Activated naive CD8-positive, alpha-beta T cell treated with anti-CD3 and anti-CD28 coated beads, Interleukin-2, amount 50 U/mL, for 24 hours (primary cell): ENCODE measurements around the gene REEP3.
A peak's percentile ranks its signal among the peaks of the same experiment; 100 is the strongest.

ENCODE experiments used
- ATAC-seq: fragments of 150-1000 bp; cut with Tn5 transposase; one replicate; pipeline ENCODE4 v1.10.0; 2021
- DNase-seq: peaks from one replicate; pipeline ENCODE4 v3.0.0; 2021
- H3K27ac Mint-ChIP-seq: one replicate; pipeline ENCODE4 v1.8.0; 2021; ENCODE audit warnings: mild to moderate bottlenecking, mixed read lengths
- H3K27me3 Mint-ChIP-seq: one replicate; pipeline ENCODE4 v1.8.0; 2021; ENCODE audit warnings: mixed read lengths
- H3K36me3 Mint-ChIP-seq: one replicate; pipeline ENCODE4 v1.8.0; 2021; ENCODE audit warnings: low read depth, mixed read lengths
- H3K4me1 Mint-ChIP-seq: one replicate; pipeline ENCODE4 v1.8.0; 2021; ENCODE audit warnings: mixed read lengths
- H3K4me3 Mint-ChIP-seq: one replicate; pipeline ENCODE4 v1.8.0; 2021; ENCODE audit warnings: mild to moderate bottlenecking, moderate library complexity, mixed read lengths
- H3K9me3 Mint-ChIP-seq: one replicate; pipeline ENCODE4 v1.8.0; 2021; ENCODE audit warnings: mixed read lengths

REEP3 gene

DNA sequence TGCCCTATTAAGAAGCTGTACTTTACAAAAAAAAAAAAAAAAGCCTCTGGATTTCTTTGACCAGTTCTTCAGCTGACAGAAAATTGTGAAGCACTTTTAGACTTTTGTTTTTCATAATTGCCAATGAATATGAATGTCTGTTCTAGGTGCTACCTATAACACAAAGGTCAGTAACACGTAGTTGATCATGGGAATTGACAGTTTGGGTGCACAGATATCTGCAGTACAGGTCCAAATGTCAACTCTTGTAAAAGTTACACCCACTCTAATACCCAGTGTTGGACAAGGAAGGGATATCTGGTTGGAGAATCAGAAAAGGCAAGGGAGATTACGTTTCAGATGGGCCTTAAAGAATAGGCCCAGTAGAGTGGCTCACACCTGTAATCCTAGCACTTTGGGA lies 1.8 kb downstream of the REEP3 start:
- Mint-ChIP-seq H3K27me3 (no peaks in the 10 kb centered on the region), H3K9me3 (no peaks in the 10 kb centered on the region), H3K4me1 (peaks cover 55% of the 10 kb centered on the region), H3K4me3 (peak overlapping the region; percentile 85), H3K27ac (no peak overlapping the region), H3K36me3 (peaks cover 16% of the 10 kb centered on the region)
- DNase-seq (no peak), ATAC-seq (no peak)

DNA sequence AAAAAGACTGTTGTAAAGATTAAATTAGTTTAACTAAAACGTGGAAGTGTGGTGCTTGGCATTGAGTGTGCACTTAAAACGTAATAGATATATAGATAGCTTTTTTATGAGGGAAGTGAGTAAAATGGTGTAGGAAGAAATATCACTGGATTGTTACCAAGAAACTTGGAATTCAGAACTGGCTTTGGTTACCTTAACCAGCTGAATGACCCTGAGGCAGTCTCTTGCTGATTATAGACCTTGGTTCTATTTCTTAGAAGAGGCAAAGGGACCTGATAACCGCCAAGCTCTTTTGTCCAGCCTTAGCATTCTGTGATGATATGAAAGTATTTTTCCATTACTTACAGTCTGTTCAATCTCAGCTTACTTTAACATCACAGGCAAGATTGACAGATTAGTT lies 3.8 kb downstream of the REEP3 start:
- Mint-ChIP-seq H3K4me1 (peaks cover 42% of the 10 kb centered on the region), H3K27ac (no peak overlapping the region), H3K4me3 (no peak overlapping the region), H3K36me3 (peaks cover 11% of the 10 kb centered on the region), H3K9me3 (no peaks in the 10 kb centered on the region), H3K27me3 (no peaks in the 10 kb centered on the region)
- ATAC-seq = no peak
- no peak for DNase-seq

DNA sequence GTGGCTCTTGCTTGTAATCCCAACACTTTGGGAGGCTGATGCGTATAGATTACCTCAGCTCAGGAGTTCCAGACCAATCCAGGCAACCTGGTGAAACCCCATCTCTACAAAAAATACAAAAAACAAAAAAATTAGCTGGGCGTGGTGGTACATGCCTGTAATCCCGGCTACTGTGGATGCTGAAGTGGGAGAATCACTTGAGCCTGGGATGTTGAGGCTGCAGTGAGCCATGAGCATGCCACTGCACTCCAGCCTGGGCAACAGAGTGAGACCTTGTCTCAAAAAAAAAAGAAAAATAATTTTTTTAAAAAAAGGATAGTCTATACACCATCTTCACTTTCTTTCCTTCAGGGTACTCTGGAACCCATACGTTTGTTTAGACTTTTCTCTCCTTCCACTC lies 6.2 kb downstream of the REEP3 start:
- H3K9me3 Mint-ChIP-seq = no peaks in the 10 kb centered on the region
- peaks cover 31% of the 10 kb centered on the region for H3K4me1 Mint-ChIP-seq
- H3K27ac Mint-ChIP-seq = no peak overlapping the region
- no peak overlapping the region for H3K4me3 Mint-ChIP-seq
- H3K36me3 Mint-ChIP-seq = peaks cover 11% of the 10 kb centered on the region
- ATAC-seq = no peak
- no peaks in the 10 kb centered on the region for H3K27me3 Mint-ChIP-seq
- no peak for DNase-seq

DNA sequence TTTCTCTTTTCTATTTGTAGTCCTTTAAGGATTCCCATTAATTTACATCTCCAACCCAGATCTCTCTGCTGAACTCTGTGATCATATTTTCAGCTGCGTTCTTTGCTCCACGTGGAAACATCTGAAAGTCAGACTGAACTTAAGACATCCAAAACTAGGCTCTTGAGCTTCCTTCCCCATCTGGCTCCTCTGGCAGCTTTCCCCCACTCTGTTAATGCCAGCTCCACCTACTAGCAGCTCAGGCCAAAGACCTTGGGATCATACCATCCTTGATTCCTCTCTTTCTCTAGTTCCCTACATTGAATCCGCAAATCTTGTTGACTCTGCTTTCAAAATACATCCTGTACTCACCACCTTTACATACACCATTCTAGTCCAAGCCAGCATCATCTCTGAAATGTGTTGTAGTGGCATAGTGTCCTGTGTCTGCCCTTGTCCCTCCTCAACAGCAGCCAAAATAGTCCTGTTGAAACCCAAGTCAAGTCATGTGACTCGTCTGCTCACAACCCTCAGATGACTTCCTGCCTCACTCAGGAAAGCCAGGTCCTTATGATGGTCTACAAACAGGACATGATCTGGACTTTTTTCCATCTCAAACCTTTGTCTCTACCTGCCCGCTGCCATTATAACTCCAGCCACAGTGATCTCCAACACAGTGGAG lies 7.0 kb downstream of the REEP3 start:
- Mint-ChIP-seq H3K27me3 (no peaks in the 10 kb centered on the region), H3K36me3 (peaks cover 11% of the 10 kb centered on the region), H3K4me3 (no peak overlapping the region), H3K27ac (no peak overlapping the region), H3K4me1 (peaks cover 22% of the 10 kb centered on the region), H3K9me3 (no peaks in the 10 kb centered on the region)
- ATAC-seq = no peak
- no peak for DNase-seq

GRCh38 chr10:63530409-63530808 lies 9.2 kb downstream of the REEP3 start:
- Mint-ChIP-seq H3K4me3 (no peak overlapping the region), H3K27ac (no peak overlapping the region), H3K27me3 (no peaks in the 10 kb centered on the region), H3K4me1 (peaks cover 25% of the 10 kb centered on the region), H3K9me3 (no peaks in the 10 kb centered on the region), H3K36me3 (peaks cover 5% of the 10 kb centered on the region)
- ATAC-seq = no peak
- DNase-seq = no peak

DNA sequence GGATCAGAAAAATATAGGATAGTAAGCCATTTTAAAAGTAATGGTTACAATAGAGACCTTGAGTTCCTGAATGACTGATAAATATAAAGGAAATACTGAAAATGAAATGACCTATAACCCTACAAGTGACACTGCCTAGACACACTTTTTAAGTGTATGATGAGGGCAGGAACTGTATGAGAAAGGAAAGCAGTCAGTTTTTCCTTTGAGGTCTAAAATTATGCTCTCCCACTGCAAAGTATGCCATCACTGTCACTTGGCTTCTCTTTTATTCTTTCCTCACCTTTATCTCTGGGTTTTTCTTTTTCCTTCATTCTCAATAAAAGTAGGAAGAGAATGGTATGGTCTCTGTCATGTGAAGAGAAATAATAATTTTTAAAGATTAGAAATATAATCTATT lies 13.5 kb downstream of the REEP3 start:
- peak; percentile 46 for ATAC-seq

GRCh38 chr10:63536698-63537097 lies 15.5 kb downstream of the REEP3 start:
- H3K27ac Mint-ChIP-seq = no peak overlapping the region
- H3K36me3 Mint-ChIP-seq = no peaks in the 10 kb centered on the region
- no peak for ATAC-seq

More for the DNA sequence above, 13.5 kb downstream of the REEP3 start:
- DNase-seq = no peak
- no peaks in the 10 kb centered on the region for H3K9me3 Mint-ChIP-seq
- no peaks in the 10 kb centered on the region for H3K36me3 Mint-ChIP-seq
- no peaks in the 10 kb centered on the region for H3K27me3 Mint-ChIP-seq
- no peak overlapping the region for H3K4me3 Mint-ChIP-seq
- H3K27ac Mint-ChIP-seq = no peak overlapping the region
- H3K4me1 Mint-ChIP-seq = peaks cover 12% of the 10 kb centered on the region

DNA sequence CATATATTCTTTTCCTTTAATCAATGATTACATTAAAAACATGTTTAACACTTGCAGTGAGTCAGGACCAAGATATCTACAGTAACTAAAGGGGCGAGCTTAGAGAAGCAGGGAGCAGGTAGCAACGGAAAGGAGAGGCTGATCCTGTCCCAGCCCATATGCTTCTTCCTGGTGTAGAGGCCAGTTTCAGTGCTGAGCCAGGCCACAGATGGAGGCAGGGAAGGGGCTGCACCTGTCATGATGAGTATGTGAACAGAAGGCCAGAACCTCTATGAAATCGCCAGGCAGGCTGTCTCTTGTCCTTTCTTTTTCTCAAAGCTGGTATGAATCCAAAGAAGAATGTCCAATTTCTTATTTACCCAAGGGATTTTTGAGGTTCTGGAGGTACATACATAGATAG lies 16.3 kb downstream of the REEP3 start:
- H3K27ac Mint-ChIP-seq = no peak overlapping the region
- DNase-seq = no peak
- peaks cover 12% of the 10 kb centered on the region for H3K4me1 Mint-ChIP-seq
- H3K27me3 Mint-ChIP-seq = no peaks in the 10 kb centered on the region
- H3K9me3 Mint-ChIP-seq = no peaks in the 10 kb centered on the region
- no peak for ATAC-seq
- no peaks in the 10 kb centered on the region for H3K36me3 Mint-ChIP-seq
- H3K4me3 Mint-ChIP-seq = no peak overlapping the region

More at GRCh38 chr10:63536698-63537097, 15.5 kb downstream of the REEP3 start:
- Mint-ChIP-seq H3K9me3 (no peaks in the 10 kb centered on the region), H3K4me1 (peaks cover 12% of the 10 kb centered on the region), H3K27me3 (no peaks in the 10 kb centered on the region), H3K4me3 (no peak overlapping the region)
- no peak for DNase-seq

GRCh38 chr10:63539377-63539776 lies 18.2 kb downstream of the REEP3 start:
- Mint-ChIP-seq H3K27me3 (no peaks in the 10 kb centered on the region), H3K4me1 (peaks cover 14% of the 10 kb centered on the region), H3K36me3 (no peaks in the 10 kb centered on the region), H3K27ac (no peak overlapping the region), H3K9me3 (no peaks in the 10 kb centered on the region), H3K4me3 (no peak overlapping the region)
- no peak for DNase-seq
- no peak for ATAC-seq

GRCh38 chr10:63539994-63540393 lies 18.8 kb downstream of the REEP3 start:
- H3K4me3 Mint-ChIP-seq = no peak overlapping the region
- DNase-seq = no peak
- H3K27ac Mint-ChIP-seq = no peak overlapping the region
- peaks cover 8% of the 10 kb centered on the region for H3K4me1 Mint-ChIP-seq
- H3K36me3 Mint-ChIP-seq = no peaks in the 10 kb centered on the region
- no peaks in the 10 kb centered on the region for H3K27me3 Mint-ChIP-seq
- H3K9me3 Mint-ChIP-seq = no peaks in the 10 kb centered on the region
- no peak for ATAC-seq

GRCh38 chr10:63542835-63543575 lies 21.8 kb downstream of the REEP3 start:
- Mint-ChIP-seq H3K4me3 (no peak overlapping the region), H3K9me3 (no peaks in the 10 kb centered on the region), H3K27me3 (no peaks in the 10 kb centered on the region), H3K27ac (no peak overlapping the region), H3K36me3 (peaks cover 5% of the 10 kb centered on the region), H3K4me1 (peaks cover 8% of the 10 kb centered on the region)
- ATAC-seq (no peak), DNase-seq (no peak)

DNA sequence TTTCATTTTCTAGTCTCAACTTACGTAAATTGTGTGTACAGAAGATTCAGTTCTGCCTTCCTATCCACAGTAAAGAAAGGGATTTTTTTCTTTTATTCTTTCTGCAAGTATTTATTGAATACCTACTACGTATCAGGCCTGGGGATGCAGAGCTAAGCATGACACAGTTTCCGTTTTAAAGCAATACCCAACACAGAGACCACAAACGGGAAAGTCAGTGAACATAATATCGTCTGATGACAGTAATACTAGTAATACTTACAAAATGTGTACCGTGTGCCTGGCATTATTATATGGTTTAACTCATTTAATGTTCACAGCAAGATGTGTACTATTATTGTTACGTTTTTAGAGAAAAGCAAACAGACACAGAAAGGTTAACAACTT lies 22.4 kb downstream of the REEP3 start:
- no peak overlapping the region for H3K27ac Mint-ChIP-seq
- peaks cover 8% of the 10 kb centered on the region for H3K4me1 Mint-ChIP-seq
- peaks cover 5% of the 10 kb centered on the region for H3K36me3 Mint-ChIP-seq
- DNase-seq (no peak), ATAC-seq (no peak)
- no peaks in the 10 kb centered on the region for H3K27me3 Mint-ChIP-seq
- H3K9me3 Mint-ChIP-seq = no peaks in the 10 kb centered on the region
- H3K4me3 Mint-ChIP-seq = no peak overlapping the region

DNA sequence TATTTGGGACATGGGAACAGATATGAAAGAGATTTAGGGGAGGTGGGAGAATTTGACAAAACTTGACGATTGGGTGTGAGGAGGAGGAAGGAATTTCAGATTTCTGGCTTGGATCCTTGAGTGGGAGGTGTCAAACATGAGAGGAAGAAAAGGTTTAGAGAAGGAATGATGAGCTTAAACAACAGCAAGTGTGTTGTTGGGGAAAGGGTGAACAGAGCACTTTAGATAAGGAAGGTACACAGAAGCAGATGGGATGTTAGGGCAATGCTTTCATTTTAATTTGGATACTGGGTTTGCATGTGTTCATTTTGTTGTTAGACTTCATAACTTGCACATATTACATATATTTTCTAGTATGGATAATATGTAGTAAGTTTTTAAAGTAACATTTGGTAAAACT lies 23.2 kb downstream of the REEP3 start:
- H3K4me1 Mint-ChIP-seq = peaks cover 8% of the 10 kb centered on the region

GRCh38 chr10:63547628-63548360 lies 26.6 kb downstream of the REEP3 start:
- H3K27me3 Mint-ChIP-seq = no peaks in the 10 kb centered on the region
- H3K4me3 Mint-ChIP-seq = no peak overlapping the region
- H3K27ac Mint-ChIP-seq = no peak overlapping the region
- H3K36me3 Mint-ChIP-seq = peaks cover 5% of the 10 kb centered on the region
- DNase-seq (no peak), ATAC-seq (no peak)
- H3K9me3 Mint-ChIP-seq = no peaks in the 10 kb centered on the region
- H3K4me1 Mint-ChIP-seq = peaks cover 8% of the 10 kb centered on the region

More for the DNA sequence above, 23.2 kb downstream of the REEP3 start:
- Mint-ChIP-seq H3K9me3 (no peaks in the 10 kb centered on the region), H3K4me3 (no peak overlapping the region), H3K36me3 (peaks cover 5% of the 10 kb centered on the region), H3K27me3 (no peaks in the 10 kb centered on the region), H3K27ac (no peak overlapping the region)
- no peak for DNase-seq
- no peak for ATAC-seq

- Mint-ChIP-seq H3K27ac (no peak overlapping the region), H3K27me3 (no peaks in the 10 kb centered on the region), H3K4me3 (no peak overlapping the region), H3K4me1 (peaks cover 11% of the 10 kb centered on the region), H3K9me3 (no peaks in the 10 kb centered on the region), H3K36me3 (peaks cover 5% of the 10 kb centered on the region)
- DNase-seq (no peak), ATAC-seq (no peak)
These were observed 27.7 kb downstream of the REEP3 start for GRCh38 chr10:63548860-63549259.
